ENCODE results near the gene CYB561D1.
"Not testable (repeated sequence)": the region's sequence is repeated elsewhere in the genome, so short reads cannot be mapped to it uniquely, and the experiment has no call there.

CYB561D1 gene

DNA sequence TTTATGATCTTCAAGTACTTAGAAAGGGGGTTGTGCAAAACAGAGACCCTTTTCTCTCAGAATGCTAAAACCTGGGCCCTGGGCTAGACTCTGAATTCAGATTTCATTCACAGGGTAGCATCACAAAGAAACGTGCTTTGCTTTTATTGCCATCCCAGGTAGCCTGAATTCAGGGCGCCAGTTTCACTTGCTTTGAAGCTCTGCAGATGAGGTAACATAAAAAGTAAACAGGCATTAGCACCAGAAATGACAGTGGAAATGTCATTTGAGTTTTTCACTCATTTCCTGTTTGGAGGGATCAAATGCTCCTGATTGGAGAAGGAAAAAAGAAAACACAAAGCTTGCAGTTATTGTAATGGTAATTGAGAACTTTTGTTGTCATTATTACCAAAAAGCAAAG lies 25.0 kb upstream of the CYB561D1 start:
- TF ChIP-seq, protein P1, sequence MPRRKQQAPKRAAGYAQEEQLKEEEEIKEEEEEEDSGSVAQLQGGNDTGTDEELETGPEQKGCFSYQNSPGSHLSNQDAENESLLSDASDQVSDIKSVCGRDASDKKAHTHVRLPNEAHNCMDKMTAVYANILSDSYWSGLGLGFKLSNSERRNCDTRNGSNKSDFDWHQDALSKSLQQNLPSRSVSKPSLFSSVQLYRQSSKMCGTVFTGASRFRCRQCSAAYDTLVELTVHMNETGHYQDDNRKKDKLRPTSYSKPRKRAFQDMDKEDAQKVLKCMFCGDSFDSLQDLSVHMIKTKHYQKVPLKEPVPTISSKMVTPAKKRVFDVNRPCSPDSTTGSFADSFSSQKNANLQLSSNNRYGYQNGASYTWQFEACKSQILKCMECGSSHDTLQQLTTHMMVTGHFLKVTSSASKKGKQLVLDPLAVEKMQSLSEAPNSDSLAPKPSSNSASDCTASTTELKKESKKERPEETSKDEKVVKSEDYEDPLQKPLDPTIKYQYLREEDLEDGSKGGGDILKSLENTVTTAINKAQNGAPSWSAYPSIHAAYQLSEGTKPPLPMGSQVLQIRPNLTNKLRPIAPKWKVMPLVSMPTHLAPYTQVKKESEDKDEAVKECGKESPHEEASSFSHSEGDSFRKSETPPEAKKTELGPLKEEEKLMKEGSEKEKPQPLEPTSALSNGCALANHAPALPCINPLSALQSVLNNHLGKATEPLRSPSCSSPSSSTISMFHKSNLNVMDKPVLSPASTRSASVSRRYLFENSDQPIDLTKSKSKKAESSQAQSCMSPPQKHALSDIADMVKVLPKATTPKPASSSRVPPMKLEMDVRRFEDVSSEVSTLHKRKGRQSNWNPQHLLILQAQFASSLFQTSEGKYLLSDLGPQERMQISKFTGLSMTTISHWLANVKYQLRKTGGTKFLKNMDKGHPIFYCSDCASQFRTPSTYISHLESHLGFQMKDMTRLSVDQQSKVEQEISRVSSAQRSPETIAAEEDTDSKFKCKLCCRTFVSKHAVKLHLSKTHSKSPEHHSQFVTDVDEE (CRISPR knock-in tag; IDR thresholded peaks at IDR 0.05) = no peak
- no peak for TF ChIP-seq ESRRG (CRISPR knock-in tag; IDR thresholded peaks at IDR 0.05)
- no peak for TF ChIP-seq ZFP3 (CRISPR knock-in tag; IDR thresholded peaks at IDR 0.05)
- ATAC-seq = no peak

DNA sequence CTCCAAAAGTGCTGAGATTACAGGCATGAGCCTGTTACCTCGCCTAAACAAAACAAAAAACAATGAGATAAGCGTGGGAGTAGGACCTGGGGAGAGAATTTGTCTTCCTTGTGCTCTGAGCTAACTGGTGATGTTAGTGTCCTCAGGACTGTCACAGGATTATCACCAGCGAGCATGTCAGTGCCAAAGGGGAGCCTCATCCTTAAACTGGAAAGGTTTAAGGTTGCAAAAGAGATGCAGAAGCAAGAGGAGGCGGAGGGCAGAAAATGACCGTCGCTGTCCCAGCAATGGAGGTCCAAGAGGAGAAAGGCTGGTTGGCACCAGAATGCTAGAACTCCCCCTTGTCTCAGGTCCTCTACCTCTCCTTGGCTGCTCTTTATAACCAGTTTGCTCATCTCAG lies 23.6 kb upstream of the CYB561D1 start:
- TF ChIP-seq, protein P2, sequence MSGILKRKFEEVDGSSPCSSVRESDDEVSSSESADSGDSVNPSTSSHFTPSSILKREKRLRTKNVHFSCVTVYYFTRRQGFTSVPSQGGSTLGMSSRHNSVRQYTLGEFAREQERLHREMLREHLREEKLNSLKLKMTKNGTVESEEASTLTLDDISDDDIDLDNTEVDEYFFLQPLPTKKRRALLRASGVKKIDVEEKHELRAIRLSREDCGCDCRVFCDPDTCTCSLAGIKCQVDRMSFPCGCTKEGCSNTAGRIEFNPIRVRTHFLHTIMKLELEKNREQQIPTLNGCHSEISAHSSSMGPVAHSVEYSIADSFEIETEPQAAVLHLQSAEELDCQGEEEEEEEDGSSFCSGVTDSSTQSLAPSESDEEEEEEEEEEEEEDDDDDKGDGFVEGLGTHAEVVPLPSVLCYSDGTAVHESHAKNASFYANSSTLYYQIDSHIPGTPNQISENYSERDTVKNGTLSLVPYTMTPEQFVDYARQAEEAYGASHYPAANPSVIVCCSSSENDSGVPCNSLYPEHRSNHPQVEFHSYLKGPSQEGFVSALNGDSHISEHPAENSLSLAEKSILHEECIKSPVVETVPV (CRISPR knock-in tag; IDR thresholded peaks at IDR 0.05) = no peak
- TF ChIP-seq OSR1 (CRISPR knock-in tag; IDR thresholded peaks at IDR 0.05) = no peak
- TF ChIP-seq BACH2 (CRISPR knock-in tag; IDR thresholded peaks at IDR 0.05; ENCODE audit: borderline replicate concordance) = no peak
- TF ChIP-seq, protein P3, sequence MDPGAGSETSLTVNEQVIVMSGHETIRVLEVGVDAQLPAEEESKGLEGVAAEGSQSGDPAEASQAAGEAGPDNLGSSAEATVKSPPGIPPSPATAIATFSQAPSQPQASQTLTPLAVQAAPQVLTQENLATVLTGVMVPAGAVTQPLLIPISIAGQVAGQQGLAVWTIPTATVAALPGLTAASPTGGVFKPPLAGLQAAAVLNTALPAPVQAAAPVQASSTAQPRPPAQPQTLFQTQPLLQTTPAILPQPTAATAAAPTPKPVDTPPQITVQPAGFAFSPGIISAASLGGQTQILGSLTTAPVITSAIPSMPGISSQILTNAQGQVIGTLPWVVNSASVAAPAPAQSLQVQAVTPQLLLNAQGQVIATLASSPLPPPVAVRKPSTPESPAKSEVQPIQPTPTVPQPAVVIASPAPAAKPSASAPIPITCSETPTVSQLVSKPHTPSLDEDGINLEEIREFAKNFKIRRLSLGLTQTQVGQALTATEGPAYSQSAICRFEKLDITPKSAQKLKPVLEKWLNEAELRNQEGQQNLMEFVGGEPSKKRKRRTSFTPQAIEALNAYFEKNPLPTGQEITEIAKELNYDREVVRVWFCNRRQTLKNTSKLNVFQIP (CRISPR knock-in tag; IDR thresholded peaks at IDR 0.05; ENCODE audit: borderline replicate concordance, low read depth) = no peak
- no peak for TF ChIP-seq ARNTL (CRISPR knock-in tag; IDR thresholded peaks at IDR 0.05; ENCODE audit: borderline replicate concordance, low read depth)
- TF ChIP-seq, protein P4, sequence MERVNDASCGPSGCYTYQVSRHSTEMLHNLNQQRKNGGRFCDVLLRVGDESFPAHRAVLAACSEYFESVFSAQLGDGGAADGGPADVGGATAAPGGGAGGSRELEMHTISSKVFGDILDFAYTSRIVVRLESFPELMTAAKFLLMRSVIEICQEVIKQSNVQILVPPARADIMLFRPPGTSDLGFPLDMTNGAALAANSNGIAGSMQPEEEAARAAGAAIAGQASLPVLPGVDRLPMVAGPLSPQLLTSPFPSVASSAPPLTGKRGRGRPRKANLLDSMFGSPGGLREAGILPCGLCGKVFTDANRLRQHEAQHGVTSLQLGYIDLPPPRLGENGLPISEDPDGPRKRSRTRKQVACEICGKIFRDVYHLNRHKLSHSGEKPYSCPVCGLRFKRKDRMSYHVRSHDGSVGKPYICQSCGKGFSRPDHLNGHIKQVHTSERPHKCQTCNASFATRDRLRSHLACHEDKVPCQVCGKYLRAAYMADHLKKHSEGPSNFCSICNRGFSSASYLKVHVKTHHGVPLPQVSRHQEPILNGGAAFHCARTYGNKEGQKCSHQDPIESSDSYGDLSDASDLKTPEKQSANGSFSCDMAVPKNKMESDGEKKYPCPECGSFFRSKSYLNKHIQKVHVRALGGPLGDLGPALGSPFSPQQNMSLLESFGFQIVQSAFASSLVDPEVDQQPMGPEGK (CRISPR knock-in tag; IDR thresholded peaks at IDR 0.05; ENCODE audit: borderline replicate concordance) = no peak
- TF ChIP-seq TOX (CRISPR knock-in tag; IDR thresholded peaks at IDR 0.05; ENCODE audit: borderline replicate concordance) = no peak
- no peak for TF ChIP-seq ZNF70 (CRISPR knock-in tag; IDR thresholded peaks at IDR 0.05)
- ATAC-seq = no peak

DNA sequence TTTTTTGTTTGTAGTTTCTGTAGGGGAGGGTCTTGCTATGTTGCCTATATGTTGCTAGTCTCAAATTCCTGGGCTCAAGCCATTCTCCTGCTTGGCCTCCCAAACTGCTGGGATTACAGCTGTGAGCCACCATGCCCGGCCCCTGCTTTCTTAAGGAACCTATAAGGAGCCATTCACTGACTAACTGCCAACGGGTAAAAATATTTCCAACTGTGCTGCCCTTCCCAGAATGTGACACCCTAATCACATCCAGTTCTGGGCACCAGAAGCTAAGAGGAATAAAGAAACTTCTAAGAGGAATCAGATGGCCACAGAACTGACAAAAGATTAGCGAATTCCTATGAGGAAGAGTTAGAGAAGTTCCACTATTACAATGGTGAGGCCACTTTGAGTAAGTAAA lies 21.1 kb upstream of the CYB561D1 start:
- TF ChIP-seq ZFP30 (CRISPR knock-in tag; IDR thresholded peaks at IDR 0.05) (no peak), ZNF565 (CRISPR knock-in tag; conservative IDR thresholded peaks at IDR 0.05; ENCODE audit: low read depth) (no peak), ZC3H10 (CRISPR knock-in tag; IDR thresholded peaks at IDR 0.05) (no peak), CSDC2 (CRISPR knock-in tag; IDR thresholded peaks at IDR 0.05) (no peak), BACH2 (CRISPR knock-in tag; IDR thresholded peaks at IDR 0.05; ENCODE audit: borderline replicate concordance) (no peak), OSR1 (CRISPR knock-in tag; IDR thresholded peaks at IDR 0.05) (no peak), ZNF70 (CRISPR knock-in tag; IDR thresholded peaks at IDR 0.05) (no peak), ISL1 (CRISPR knock-in tag; IDR thresholded peaks at IDR 0.05) (no peak), ZFP3 (CRISPR knock-in tag; IDR thresholded peaks at IDR 0.05) (no peak), PPARA (CRISPR knock-in tag; IDR thresholded peaks at IDR 0.05; ENCODE audit: borderline replicate concordance) (no peak), TOX (CRISPR knock-in tag; IDR thresholded peaks at IDR 0.05; ENCODE audit: borderline replicate concordance) (no peak), GLIS3 (CRISPR knock-in tag; IDR thresholded peaks at IDR 0.05) (no peak), SNAI2 (CRISPR knock-in tag; IDR thresholded peaks at IDR 0.05) (no peak)
- TF ChIP-seq, protein P2 (CRISPR knock-in tag; IDR thresholded peaks at IDR 0.05) = no peak
- TF ChIP-seq, protein P3 (CRISPR knock-in tag; IDR thresholded peaks at IDR 0.05; ENCODE audit: borderline replicate concordance, low read depth) = no peak
- ATAC-seq = no peak

DNA sequence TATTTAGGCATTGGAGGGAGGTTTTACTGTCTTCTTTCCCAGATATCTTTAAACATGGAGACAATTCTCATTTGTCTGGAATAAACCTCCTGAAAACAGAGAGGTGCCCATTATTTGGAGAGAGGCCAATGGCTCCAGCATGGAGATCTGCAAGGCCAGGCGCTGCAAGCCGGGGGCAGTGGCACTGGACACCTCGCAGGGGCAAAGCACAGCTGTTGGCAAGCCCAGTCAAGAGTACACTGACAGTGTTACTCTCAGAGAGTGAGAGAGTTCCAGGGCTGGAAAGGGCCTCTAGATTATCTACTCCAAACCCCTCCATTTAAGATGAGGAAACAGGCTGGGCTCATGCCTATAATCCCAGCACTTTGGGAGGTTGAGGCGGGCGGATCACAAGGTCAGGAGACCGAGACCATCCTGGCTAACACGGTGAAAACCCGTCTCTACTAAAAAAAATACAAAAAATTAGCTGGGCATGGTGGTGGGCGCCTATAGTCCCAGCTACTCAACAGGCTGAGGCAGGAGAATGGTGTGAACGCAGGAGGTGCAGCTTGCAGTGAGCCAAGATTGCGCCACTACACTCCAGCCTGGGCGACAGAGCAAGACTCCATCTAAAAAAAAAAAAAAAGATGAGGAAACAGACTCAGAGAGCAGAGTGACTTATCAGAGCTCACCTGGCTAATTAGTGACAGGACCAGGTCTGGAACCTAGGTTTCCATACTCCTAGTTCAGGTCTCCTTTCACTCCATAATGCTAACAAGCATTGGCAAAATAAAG lies 20.4 kb upstream of the CYB561D1 start:
- ATAC-seq = not testable (repeated sequence)

Measured in SK-N-SH treated with all-trans-retinoic acid at 6 μM for 48 hours (cell line).